Uterus (tissue), 4 donors: ENCODE results near the gene RAE1. TPM values are rescaled to one million over a fixed set of nuclear protein-coding genes. Genes with fewer than 3 reads are reported as not detected.

Source experiments
- DNase-seq, 2 donors: peaks; one replicate each; pipeline ENCODE4 v3.0.0-alpha.2; 2019 to 2020
- H3K27ac ChIP-seq, 2 donors: fragments of 200-600 bp; sonication (generic); 1 replicate in 1 of 2; 2 replicates in 1 of 2; pipeline ENCODE4 v1.5.1; 2016 to 2018
- H3K27me3 ChIP-seq, 2 donors: fragments of 200-600 bp; sonication (generic); one replicate each; pipeline ENCODE4 v1.5.1; 2018 to 2019; ENCODE audit warnings: control low read depth in 1 of 2
- H3K36me3 ChIP-seq, 2 donors: fragments of 200-600 bp; sonication (generic); one replicate each; pipeline ENCODE4 v1.5.1; 2019; ENCODE audit warnings: control low read depth in 1 of 2
- H3K4me1 ChIP-seq, 2 donors: fragments of 200-600 bp; sonication (generic); one replicate each; pipeline ENCODE4 v1.5.1; 2018 to 2019; ENCODE audit warnings: control low read depth in 1 of 2
- H3K4me3 ChIP-seq, 2 donors: fragments of 200-600 bp; sonication (generic); 1 replicate in 1 of 2; 2 replicates in 1 of 2; pipeline ENCODE4 v1.5.1; 2018 to 2019; ENCODE audit warnings: mild to moderate bottlenecking in 1 of 2
- H3K9me3 ChIP-seq, 2 donors: fragments of 200-600 bp; sonication (generic); one replicate each; pipeline ENCODE4 v1.5.1; 2019; ENCODE audit warnings: control low read depth in 1 of 2
- CTCF ChIP-seq, 4 experiments: fragments of 200-600 bp in 2 of 4; fragments of 450-650 bp in 2 of 4; sonication (generic) in 2 of 4; IDR thresholded peaks; one replicate each; pipeline ENCODE4 v1.5.1; 2016 to 2019; ENCODE audit warnings: antibody characterized with exemption in 4 of 4, mild to moderate bottlenecking in 2 of 4, moderate library complexity in 1 of 4
- POLR2A ChIP-seq, 2 donors: fragments of 450-650 bp; IDR thresholded peaks; one replicate each; pipeline ENCODE4 v1.6.1; 2016; ENCODE audit warnings: antibody characterized with exemption in 2 of 2, mild to moderate bottlenecking in 1 of 2, moderate library complexity in 1 of 2
- intact Hi-C: fragments of 100-400 bp; cut with DNase I; formaldehyde crosslinking; loops from one replicate; pipeline ENCODE4 v1.15.1; 2023; ENCODE audit warnings: low total_unique reads
- total RNA-seq, 4 donors: library from RNA; depleted of rRNA in 3 of 4; stranded (reverse); fragments of >200 nt in 3 of 4; gene quantifications; one replicate each; pipeline versions ENCODE4 v1.1.0 to v1.2.4, GENCODE V29; 2014 to 2023
- donor health status: DM: yes; HTN: yes; CAD: no.

RAE1 gene
- total RNA-seq, 4 donors from 2014 or later, result 23.4 to 72.0 (median 36.0) TPM

GRCh38 chr20:57352305-57352704 lies 1.2 kb downstream of the RAE1 start:
- H3K27me3 ChIP-seq, result no peaks in the 10 kb centered on the region
- DNase-seq, result no peak
- no peaks in the 10 kb centered on the region for H3K36me3 ChIP-seq
- H3K4me3 ChIP-seq, result no peak overlapping the region
- no peaks in the 10 kb centered on the region for H3K9me3 ChIP-seq
- intact Hi-C loops, result no loop called here
- no peak overlapping the region for H3K27ac ChIP-seq
- TF ChIP-seq POLR2A (IDR thresholded peaks at IDR 0.05), result no peak
- no peak for TF ChIP-seq CTCF (IDR thresholded peaks at IDR 0.05)
- peaks cover 0 to 7% of the 10 kb centered on the region in 2 donors for H3K4me1 ChIP-seq

- intact Hi-C loops, result no loop called here
- no peak for DNase-seq
- Histone ChIP-seq H3K27me3 (no peaks in the 10 kb centered on the region), H3K4me1 (peaks cover 0 to 7% of the 10 kb centered on the region in 2 donors), H3K9me3 (no peaks in the 10 kb centered on the region), H3K36me3 (no peaks in the 10 kb centered on the region), H3K27ac (no peak overlapping the region), H3K4me3 (no peak overlapping the region)
- TF ChIP-seq POLR2A (IDR thresholded peaks at IDR 0.05), result no peak
- TF ChIP-seq CTCF (IDR thresholded peaks at IDR 0.05), result no peak
Measured at GRCh38 chr20:57353351-57353750, 2.3 kb downstream of the RAE1 start.

- Histone ChIP-seq H3K36me3 (no peaks in the 10 kb centered on the region), H3K27ac (no peak overlapping the region), H3K4me3 (no peak overlapping the region), H3K9me3 (no peaks in the 10 kb centered on the region), H3K27me3 (no peaks in the 10 kb centered on the region), H3K4me1 (no peaks in the 10 kb centered on the region)
- intact Hi-C loops, result no loop called here
- no peak for TF ChIP-seq POLR2A (IDR thresholded peaks at IDR 0.05)
- TF ChIP-seq CTCF (IDR thresholded peaks at IDR 0.05), result no peak
- no peak for DNase-seq
Measured at GRCh38 chr20:57361517-57361916, 10.5 kb downstream of the RAE1 start.

- H3K4me1 ChIP-seq, result no peaks in the 10 kb centered on the region
- H3K36me3 ChIP-seq, result no peaks in the 10 kb centered on the region
- no peak overlapping the region for H3K4me3 ChIP-seq
- TF ChIP-seq POLR2A (IDR thresholded peaks at IDR 0.05), result no peak
- TF ChIP-seq CTCF (IDR thresholded peaks at IDR 0.05), result no peak
- H3K27ac ChIP-seq, result no peak overlapping the region
- no peaks in the 10 kb centered on the region for H3K9me3 ChIP-seq
- intact Hi-C loops, result no loop called here
- DNase-seq, result no peak
- no peaks in the 10 kb centered on the region for H3K27me3 ChIP-seq
Measured at GRCh38 chr20:57364451-57364850, 13.4 kb downstream of the RAE1 start.

GRCh38 chr20:57369596-57369995 lies 18.5 kb downstream of the RAE1 start:
- Histone ChIP-seq H3K27ac (no peak overlapping the region), H3K4me3 (no peak overlapping the region), H3K36me3 (no peaks in the 10 kb centered on the region), H3K9me3 (no peaks in the 10 kb centered on the region), H3K4me1 (no peaks in the 10 kb centered on the region), H3K27me3 (no peaks in the 10 kb centered on the region)
- TF ChIP-seq POLR2A (IDR thresholded peaks at IDR 0.05) (no peak), CTCF (IDR thresholded peaks at IDR 0.05) (no peak)
- intact Hi-C loops, result no loop called here
- no peak for DNase-seq
